GM23248 (cell line): ENCODE measurements around the gene NT5C. TPM values are rescaled to one million over a fixed set of nuclear protein-coding genes. Genes with fewer than 3 reads are reported as not detected.
A peak's percentile ranks its signal among the peaks of the same experiment; 100 is the strongest.

Experiments used
- DNase-seq: peaks from one replicate; pipeline ENCODE4 v3.0.0-alpha.2; 2015
- H2AFZ ChIP-seq: fragments of 200-600 bp; sonication (generic); 2 replicates; pipeline ENCODE4 v1.6.1; 2016; ENCODE audit warnings: antibody characterized with exemption
- H3F3A ChIP-seq: fragments of 200-600 bp; sonication (generic); 2 replicates; pipeline ENCODE4 v1.6.1; 2016; ENCODE audit warnings: mild to moderate bottlenecking, antibody characterized with exemption, mixed run types; ENCODE audit not compliant: insufficient read depth
- H3K27ac ChIP-seq: fragments of 200-600 bp; sonication (generic); 2 replicates; pipeline ENCODE4 v1.5.1; 2016; ENCODE audit warnings: mild to moderate bottlenecking
- H3K27me3 ChIP-seq: fragments of 200-600 bp; sonication (generic); replicated peaks from 2 replicates; pipeline ENCODE4 v1.6.1; 2016; ENCODE audit warnings: mild to moderate bottlenecking; ENCODE audit not compliant: insufficient read depth
- H3K36me3 ChIP-seq: fragments of 200-600 bp; sonication (generic); 2 replicates; pipeline ENCODE4 v1.6.1; 2016; ENCODE audit warnings: low read depth, mild to moderate bottlenecking
- H3K4me1 ChIP-seq: fragments of 200-600 bp; sonication (generic); 2 replicates; pipeline ENCODE4 v1.6.1; 2016; ENCODE audit warnings: mild to moderate bottlenecking; ENCODE audit not compliant: insufficient read depth
- H3K4me2 ChIP-seq: fragments of 200-600 bp; sonication (generic); one replicate; pipeline ENCODE4 v1.6.1; 2016; ENCODE audit warnings: mild to moderate bottlenecking; ENCODE audit not compliant: unreplicated experiment
- H3K4me3 ChIP-seq: fragments of 200-600 bp; sonication (generic); 2 replicates; pipeline ENCODE4 v1.5.1; 2016; ENCODE audit warnings: mild to moderate bottlenecking
- H3K79me2 ChIP-seq: fragments of 200-600 bp; sonication (generic); 2 replicates; pipeline ENCODE4 v1.6.1; 2016; ENCODE audit warnings: mild to moderate bottlenecking; ENCODE audit not compliant: insufficient read depth
- H3K9ac ChIP-seq: fragments of 200-600 bp; sonication (generic); 2 replicates; pipeline ENCODE4 v1.6.1; 2016; ENCODE audit warnings: mild to moderate bottlenecking
- H3K9me2 ChIP-seq: fragments of 200-600 bp; sonication (generic); 2 replicates; pipeline ENCODE4 v1.6.1; 2016; ENCODE audit warnings: mixed run types, mild to moderate bottlenecking, moderate library complexity; ENCODE audit not compliant: insufficient read depth
- H3K9me3 ChIP-seq: fragments of 200-600 bp; sonication (generic); one replicate; pipeline ENCODE4 v1.6.1; 2017; ENCODE audit warnings: low read depth
- H4K20me1 ChIP-seq: fragments of 200-600 bp; sonication (generic); 2 replicates; pipeline ENCODE4 v1.6.0; 2016; ENCODE audit not compliant: insufficient read depth
- EZH2 ChIP-seq: fragments of 200-600 bp; sonication (generic); IDR thresholded peaks from 2 replicates; pipeline ENCODE4 v1.6.1; 2018; ENCODE audit warnings: antibody characterized with exemption, mild to moderate bottlenecking; ENCODE audit not compliant: insufficient read depth, poor library complexity, severe bottlenecking
- EZH2phosphoT487 ChIP-seq: fragments of 200-600 bp; sonication (generic); IDR thresholded peaks from 2 replicates; pipeline ENCODE4 v1.6.1; 2018; ENCODE audit warnings: antibody characterized with exemption, moderate library complexity, mild to moderate bottlenecking, low read depth; ENCODE audit not compliant: insufficient read depth
- WGBS, 2 experiments: methylation state at CpG; one replicate each; pipeline ENCODE4 v1.1.6; 2015 to 2017; ENCODE audit warnings: low lambda C conversion rate in 2 of 2, low coverage in 1 of 2; ENCODE audit errors: missing lambda C conversion rate in 2 of 2; 5-methylcytosine and 5-hydroxymethylcytosine counted together
- in situ Hi-C: fragments of 300-500 bp; cut with MboI; formaldehyde crosslinking; loops from 2 replicates; pipeline ENCODE4 v1.15.0; 2020
- polyA plus RNA-seq: library from polyadenylated mRNA; unstranded; fragments of >200 nt; fragmentation: Nextera tagmentation; extraction: Ambion mirVana; gene quantifications from 2 replicates; pipeline ENCODE4 v1.2.1, GENCODE V29; 2016
- total RNA-seq: library from RNA; depleted of rRNA; stranded (reverse); fragments of >200 nt; shearing (Covaris generic); gene quantifications from 2 replicates; pipeline ENCODE4 v1.2.3, GENCODE V29; 2014

NT5C gene
- total and polyA plus RNA-seq, 2 experiments from 2014 or later = 60.8 to 66.5 TPM

DNA sequence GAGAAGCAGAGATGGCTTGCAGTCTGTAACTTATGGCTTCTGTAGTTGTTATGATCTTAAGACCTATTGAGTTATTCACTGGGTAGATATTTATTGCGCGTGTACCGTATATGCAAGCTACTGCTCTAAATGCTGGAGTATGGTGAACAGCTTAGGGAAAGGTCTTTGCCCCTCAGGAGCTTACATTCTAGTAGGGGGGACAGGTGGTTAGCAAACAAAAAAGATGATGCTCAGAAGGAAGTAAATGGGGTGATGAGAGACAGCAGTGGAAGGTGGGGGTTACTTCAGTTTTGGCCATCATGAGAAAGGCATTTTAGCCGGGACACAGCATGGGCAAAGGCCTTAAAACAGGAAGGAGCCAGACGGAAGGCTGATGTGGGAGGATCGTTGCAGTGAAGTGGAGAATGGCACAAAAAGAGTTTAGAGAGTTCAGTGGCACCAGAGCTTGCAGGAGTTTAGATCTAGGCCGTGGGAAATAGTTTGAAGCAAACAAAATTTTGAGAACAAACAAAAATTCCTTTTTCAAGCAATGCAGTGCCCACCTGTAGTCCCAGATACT, 19.7 kb downstream of the NT5C start:
- H2AFZ ChIP-seq = no peak overlapping the region
- H4K20me1 ChIP-seq = no peaks in the 10 kb centered on the region
- H3K4me1 ChIP-seq = 0 out of 2 replicates have a peak, but pooled peaks cover 7% of the 10 kb centered on the region
- H3K27ac ChIP-seq = no peak overlapping the region
- H3K4me2 ChIP-seq = no peak overlapping the region
- TF ChIP-seq EZH2 = no peak
- no peak for TF ChIP-seq EZH2phosphoT487
- peaks cover 5% of the 10 kb centered on the region; the same call in 1 of the 2 replicates for H3F3A ChIP-seq
- H3K9me3 ChIP-seq = no peaks in the 10 kb centered on the region
- H3K27me3 ChIP-seq = no peaks in the 10 kb centered on the region
- in situ Hi-C loops = no loop called here
- H3K9ac ChIP-seq = no peak overlapping the region
- peaks cover 21% of the 10 kb centered on the region; the same call in 1 of the 2 replicates for H3K79me2 ChIP-seq
- H3K4me3 ChIP-seq = no peak overlapping the region
- no peak for DNase-seq
- WGBS, 2 experiments = 76 to 78% methylated on average over 7 of the region's 7 CpGs
- H3K9me2 ChIP-seq = no peaks in the 10 kb centered on the region
- H3K36me3 ChIP-seq = no peaks in the 10 kb centered on the region

DNA sequence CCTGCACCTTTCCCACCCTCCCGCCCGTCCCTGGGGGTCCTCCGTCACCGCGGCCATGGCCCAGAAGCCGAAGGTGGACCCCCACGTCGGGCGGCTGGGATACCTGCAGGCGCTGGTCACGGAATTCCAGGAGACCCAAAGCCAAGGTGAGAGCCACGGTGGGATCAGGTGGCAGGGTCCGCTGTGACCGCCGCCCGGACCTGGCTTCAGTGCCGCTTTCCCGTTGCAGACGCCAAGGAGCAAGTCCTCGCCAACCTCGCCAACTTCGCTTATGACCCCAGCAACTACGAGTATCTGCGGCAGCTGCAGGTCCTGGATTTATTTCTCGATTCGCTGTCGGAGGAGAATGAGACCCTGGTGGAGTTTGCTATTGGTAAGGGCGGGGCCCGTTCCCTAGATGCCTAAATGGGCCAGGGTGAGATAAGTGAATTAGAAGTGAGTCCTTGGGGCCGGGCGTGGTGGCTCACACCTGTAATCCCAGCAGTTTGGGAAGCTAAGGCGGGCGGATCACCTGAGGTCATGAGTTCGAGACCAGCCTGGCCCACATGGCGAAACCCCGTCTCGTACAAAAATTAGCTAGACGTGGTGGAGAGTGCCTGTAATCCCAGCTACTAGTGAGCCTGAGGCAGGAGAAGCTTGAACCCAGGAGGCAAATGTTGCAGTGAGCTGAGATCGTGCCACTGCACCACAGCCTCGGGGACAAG, 21.2 kb downstream of the NT5C start:
- Histone ChIP-seq H4K20me1 (no peaks in the 10 kb centered on the region), H3K79me2 (peaks cover 19% of the 10 kb centered on the region; the same call in 1 of the 2 replicates), H3F3A (peaks cover 5% of the 10 kb centered on the region; the same call in 1 of the 2 replicates), H3K4me2 (peak overlapping the region; percentile 92), H3K9me2 (no peaks in the 10 kb centered on the region), H3K36me3 (no peaks in the 10 kb centered on the region), H3K9me3 (no peaks in the 10 kb centered on the region), H3K4me1 (0 out of 2 replicates have a peak, but pooled peaks cover 7% of the 10 kb centered on the region), H3K4me3 (peak overlapping the region; percentile 81), H3K9ac (peak overlapping the region; percentile 48), H3K27me3 (no peaks in the 10 kb centered on the region), H2AFZ (peak overlapping the region; percentile 79), H3K27ac (no peak overlapping the region)
- DNase-seq = peak; percentile 62
- TF ChIP-seq EZH2phosphoT487 (no peak), EZH2 (no peak)
- in situ Hi-C loops = no loop called here
- 20% methylated on average over 38 to 40 of the region's 40 CpGs for WGBS, 2 experiments

DNA sequence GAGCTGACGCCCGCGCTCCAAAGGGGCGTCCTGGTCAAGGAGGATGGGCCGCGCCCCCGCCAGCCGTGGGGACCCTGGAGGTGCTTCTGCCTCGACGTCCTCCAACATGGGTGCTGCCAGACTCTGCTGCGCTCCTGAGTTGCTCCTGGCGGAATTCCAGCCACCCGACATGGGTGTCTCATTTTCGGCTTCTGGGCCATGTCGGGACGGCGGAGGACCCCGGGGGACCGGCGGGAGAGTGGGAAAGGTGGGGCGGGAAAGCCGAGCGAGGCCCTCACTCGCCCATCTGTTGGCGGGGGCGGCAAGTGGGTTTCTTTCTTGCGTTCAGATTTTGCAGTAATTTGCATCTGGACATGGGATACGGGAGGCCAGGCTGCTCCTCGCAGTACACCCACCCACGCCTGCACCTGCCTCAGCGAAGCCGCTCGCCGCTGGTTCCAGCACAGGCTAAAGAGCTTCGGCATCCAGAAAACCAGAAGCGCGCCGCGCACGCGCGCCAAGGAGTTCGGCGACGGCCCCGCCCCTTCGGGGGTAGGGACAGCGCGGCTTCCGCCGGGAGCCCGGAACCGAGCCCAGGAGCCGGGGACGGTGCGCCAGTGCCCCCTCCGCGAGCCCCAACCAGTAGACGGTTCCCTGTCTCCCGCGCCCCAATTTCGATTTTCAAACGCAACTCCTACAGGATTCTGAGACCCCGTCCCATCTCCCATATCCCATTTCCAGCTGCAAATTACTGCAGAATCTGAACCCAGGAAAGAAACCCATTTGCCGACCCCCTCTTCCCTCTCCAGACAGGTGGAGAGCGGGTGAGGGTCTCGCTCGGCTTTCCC, 21.9 kb downstream of the NT5C start, which contains the start of gene ARMC7:
TSS of gene ARMC7 (plus strand) at position 563 of the 827 bp plus-strand sequence. CDS start 320 bp downstream, outside the sequence.
- H3K27me3 ChIP-seq = no peaks in the 10 kb centered on the region
- H3K36me3 ChIP-seq = no peaks in the 10 kb centered on the region
- no peaks in the 10 kb centered on the region for H3K9me2 ChIP-seq
- no peaks in the 10 kb centered on the region for H4K20me1 ChIP-seq
- H2AFZ ChIP-seq = peak within 1 kb of the TSS; percentile 79
- no peaks in the 10 kb centered on the region for H3K9me3 ChIP-seq
- peak within 1 kb of the TSS; percentile 48 for H3K9ac ChIP-seq
- peaks cover 11% of the 10 kb centered on the region; the same call in 1 of the 2 replicates for H3K79me2 ChIP-seq
- 0 out of 2 replicates have a peak, but pooled peaks cover 3% of the 10 kb centered on the region for H3K4me1 ChIP-seq
- in situ Hi-C loops = no loop called here
- TF ChIP-seq EZH2 = no peak
- TF ChIP-seq EZH2phosphoT487 = no peak
- WGBS, 2 experiments = 0 to 1% methylated on average over 55 to 62 of the region's 68 CpGs
- H3K27ac ChIP-seq = no peak within 1 kb of the TSS
- peaks cover 5% of the 10 kb centered on the region; the same call in 1 of the 2 replicates for H3F3A ChIP-seq
- H3K4me3 ChIP-seq = peak within 1 kb of the TSS; percentile 81
- peak within 1 kb of the TSS; percentile 92 for H3K4me2 ChIP-seq
- DNase-seq = peak; percentile 93

DNA sequence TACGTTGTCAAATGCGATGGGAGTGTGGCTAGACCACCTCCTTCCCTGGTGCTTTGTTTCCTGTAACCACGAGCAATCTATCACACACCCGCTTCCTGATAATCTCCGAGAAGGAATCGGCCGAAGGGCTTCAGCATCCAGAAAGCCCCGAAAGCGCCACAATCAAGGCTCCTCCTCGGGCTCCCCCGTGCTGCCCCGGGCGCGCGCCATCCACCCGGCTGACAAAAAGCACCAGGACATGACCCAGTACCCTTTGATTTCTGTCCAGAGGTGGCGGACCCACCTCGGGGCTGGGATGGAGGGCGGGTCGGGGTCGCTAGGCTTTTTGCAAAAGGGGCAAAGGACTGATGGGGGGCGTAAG, 22.5 kb downstream of the NT5C start:
- Histone ChIP-seq H2AFZ (peak overlapping the region; percentile 79), H3K27me3 (no peaks in the 10 kb centered on the region), H3K36me3 (no peaks in the 10 kb centered on the region), H3K27ac (no peak overlapping the region), H3K79me2 (peaks cover 11% of the 10 kb centered on the region; the same call in 1 of the 2 replicates), H3K4me1 (no peaks in the 10 kb centered on the region), H4K20me1 (no peaks in the 10 kb centered on the region), H3K4me2 (peak overlapping the region; percentile 92), H3F3A (peaks cover 5% of the 10 kb centered on the region; the same call in 1 of the 2 replicates), H3K9me2 (no peaks in the 10 kb centered on the region), H3K4me3 (peak overlapping the region; percentile 81), H3K9me3 (no peaks in the 10 kb centered on the region), H3K9ac (no peak overlapping the region)
- in situ Hi-C loops = no loop called here
- no peak for DNase-seq
- TF ChIP-seq EZH2phosphoT487 = no peak
- no peak for TF ChIP-seq EZH2
- WGBS, 2 experiments = 19 to 20% methylated on average over 19 to 22 of the region's 22 CpGs
